ENCODE results near the gene GINS2. TPM values are rescaled to one million over a fixed set of nuclear protein-coding genes. Genes with fewer than 3 reads are reported as not detected.

GINS2 gene
- total RNA-seq, 4 donors from 2014 or later: 1.00 to 4.4 (median 1.2) TPM; not detected in 1

DNA sequence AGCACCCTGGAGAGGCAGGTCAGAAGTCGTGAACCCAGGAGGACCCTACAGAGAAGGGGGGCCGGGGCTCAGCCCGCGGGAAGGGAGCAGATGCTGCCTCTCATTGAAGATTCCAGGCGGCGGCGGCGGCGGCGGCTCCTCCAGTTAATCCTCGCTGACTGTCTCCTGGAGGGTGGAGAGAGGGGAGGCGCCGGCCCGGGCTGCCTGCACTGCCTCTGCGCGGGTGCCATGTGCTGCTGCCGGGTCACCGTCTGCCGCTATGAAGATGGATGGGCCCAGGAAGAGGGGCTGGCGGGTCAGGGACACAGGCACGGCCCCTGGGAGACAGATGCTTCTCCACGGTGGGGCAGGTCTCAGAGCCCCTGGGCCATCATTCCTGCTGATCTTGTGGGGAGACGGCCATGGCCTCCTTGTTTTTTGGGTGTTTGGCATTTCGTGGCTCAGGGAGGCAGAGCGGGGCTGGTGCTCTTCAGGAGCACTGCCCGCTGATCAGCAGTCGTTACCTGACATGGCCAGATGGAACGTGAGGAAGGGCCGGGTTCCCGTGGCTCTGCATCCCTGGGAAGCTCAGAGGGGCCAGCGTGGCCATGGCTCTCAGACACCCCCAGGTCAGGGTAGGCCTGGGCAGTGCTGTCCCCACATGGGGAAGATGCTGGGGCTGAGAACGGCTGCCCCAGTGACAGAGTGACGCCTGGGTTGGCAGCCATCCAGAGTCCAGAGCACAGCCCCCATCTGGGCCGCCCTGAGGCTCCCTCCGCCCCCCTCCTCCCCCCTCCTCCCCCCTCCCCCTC, 36.1 kb downstream of the GINS2 start:
- Histone ChIP-seq H3K27ac (peak overlapping the region; percentile 76 to 92 (median 82)), H3K4me1 (peaks cover 19 to 37% (median 28%) of the 10 kb centered on the region in 4 donors), H3K36me3 (peaks cover 0 to 27% (median 13%) of the 10 kb centered on the region in 4 donors), H3K9me3 (no peaks in the 10 kb centered on the region), H3K4me3 (no peak overlapping the region), H3K27me3 (no peaks in the 10 kb centered on the region)
- DNase-seq: peak; percentile 61
- WGBS, 2 donors (ENCODE audit: low coverage in 1 of 2): 54% methylated on average over 25 of the region's 35 CpGs; no CpG with 5 or more reads in 1 of the 2 donors
- intact Hi-C loops (cut with DNase I; ENCODE audit: low total_unique reads): no loop called here
- in situ Hi-C loops (cut with MboI; ENCODE audit: low pct_ligation_motif_present in 1 of 4, low pct_unique_long_range_greater_than_20kb in 1 of 4, low sequenced_read_pairs in 3 of 4): no loop called here
- no peak for TF ChIP-seq POLR2AphosphoS5 (IDR thresholded peaks at IDR 0.05)
- no peak for TF ChIP-seq CTCF (IDR thresholded peaks at IDR 0.05)
- TF ChIP-seq EP300 (IDR thresholded peaks at IDR 0.05; ENCODE audit: low read depth): no peak
- no peak for TF ChIP-seq POLR2A (IDR thresholded peaks at IDR 0.05)

- Histone ChIP-seq H3K36me3 (peaks cover 0 to 19% (median 6%) of the 10 kb centered on the region in 4 donors), H3K4me1 (peaks cover 19 to 37% (median 28%) of the 10 kb centered on the region in 4 donors), H3K4me3 (no peak overlapping the region), H3K9me3 (no peaks in the 10 kb centered on the region), H3K27ac (peak overlapping the region; percentile 76 to 92 (median 82)), H3K27me3 (no peaks in the 10 kb centered on the region)
- DNase-seq: no peak
- TF ChIP-seq CTCF (IDR thresholded peaks at IDR 0.05): no peak
- no peak for TF ChIP-seq POLR2AphosphoS5 (IDR thresholded peaks at IDR 0.05)
- no peak for TF ChIP-seq POLR2A (IDR thresholded peaks at IDR 0.05)
- no peak for TF ChIP-seq EP300 (IDR thresholded peaks at IDR 0.05; ENCODE audit: low read depth)
- WGBS, 2 donors (ENCODE audit: low coverage in 1 of 2): 62% methylated on average over 26 of the region's 27 CpGs; no CpG with 5 or more reads in 1 of the 2 donors
- in situ Hi-C loops (cut with MboI; ENCODE audit: low pct_ligation_motif_present in 1 of 4, low pct_unique_long_range_greater_than_20kb in 1 of 4, low sequenced_read_pairs in 3 of 4) (no loop called here), intact Hi-C loops (cut with DNase I; ENCODE audit: low total_unique reads) (no loop called here)
Measured at GRCh38 chr16:85651629-85652430, 36.9 kb downstream of the GINS2 start.

GRCh38 chr16:85650844-85651628, 37.7 kb downstream of the GINS2 start:
- peaks cover 0 to 11% (median 2%) of the 10 kb centered on the region in 4 donors for H3K36me3 ChIP-seq
- no peak overlapping the region for H3K4me3 ChIP-seq
- H3K27me3 ChIP-seq: no peaks in the 10 kb centered on the region
- TF ChIP-seq POLR2A (IDR thresholded peaks at IDR 0.05) (no peak), EP300 (IDR thresholded peaks at IDR 0.05; ENCODE audit: low read depth) (no peak), POLR2AphosphoS5 (IDR thresholded peaks at IDR 0.05) (no peak), CTCF (IDR thresholded peaks at IDR 0.05) (no peak)
- H3K4me1 ChIP-seq: peaks cover 19 to 37% (median 28%) of the 10 kb centered on the region in 4 donors
- H3K27ac ChIP-seq: peak overlapping the region; percentile 76 to 92 (median 82)
- DNase-seq: no peak
- in situ Hi-C loops (cut with MboI; ENCODE audit: low pct_ligation_motif_present in 1 of 4, low pct_unique_long_range_greater_than_20kb in 1 of 4, low sequenced_read_pairs in 3 of 4): no loop called here
- no peaks in the 10 kb centered on the region for H3K9me3 ChIP-seq
- intact Hi-C loops (cut with DNase I; ENCODE audit: low total_unique reads): no loop called here
- WGBS, 2 donors (ENCODE audit: low coverage in 1 of 2): 52% methylated on average over 32 of the region's 42 CpGs; no CpG with 5 or more reads in 1 of the 2 donors

Measured in transverse colon (tissue), 4 donors.